ENCODE measurements around the gene PRMT1.

The PRMT1 gene

GRCh38 chr19:49665036-49665350, 12.1 kb upstream of the PRMT1 start:
- H3K4me3 ChIP-seq (ENCODE audit: low read depth, low read length), result peak overlapping the region; percentile 96
- TF ChIP-seq CTCF (IDR thresholded peaks at IDR 0.05; ENCODE audit: low read depth, low read length), result no peak

- no peak for TF ChIP-seq CTCF (IDR thresholded peaks at IDR 0.05; ENCODE audit: low read depth, low read length)
- H3K4me3 ChIP-seq (ENCODE audit: low read depth, low read length), result peak within 1 kb of the TSS; percentile 96
Observed at GRCh38 chr19:49665351-49666119, 11.5 kb upstream of the PRMT1 start, which contains the start of the genes BCL2L12 and IRF3. Gene BCL2L12 (plus strand): TSS chr19:49665933. CDS start chr19:49666693, 760 bp downstream. Gene IRF3 (minus strand): TSS chr19:49665857. CDS start chr19:49664838, 1,019 bp downstream.

GRCh38 chr19:49666120-49666444, 11.0 kb upstream of the PRMT1 start:
- no peak for TF ChIP-seq CTCF (IDR thresholded peaks at IDR 0.05; ENCODE audit: low read depth, low read length)
- H3K4me3 ChIP-seq (ENCODE audit: low read depth, low read length), result peak overlapping the region; percentile 96

GRCh38 chr19:49667473-49667872, 9.6 kb upstream of the PRMT1 start:
- TF ChIP-seq CTCF (IDR thresholded peaks at IDR 0.05; ENCODE audit: low read depth, low read length), result no peak
- H3K4me3 ChIP-seq (ENCODE audit: low read depth, low read length), result no peak overlapping the region

GRCh38 chr19:49669516-49669915, 7.6 kb upstream of the PRMT1 start:
- TF ChIP-seq CTCF (IDR thresholded peaks at IDR 0.05; ENCODE audit: low read depth, low read length), result no peak
- H3K4me3 ChIP-seq (ENCODE audit: low read depth, low read length), result no peak overlapping the region

GRCh38 chr19:49672131-49672919, 4.7 kb upstream of the PRMT1 start:
- TF ChIP-seq CTCF (IDR thresholded peaks at IDR 0.05; ENCODE audit: low read depth, low read length), result peak; percentile 71
- H3K4me3 ChIP-seq (ENCODE audit: low read depth, low read length), result no peak overlapping the region

All from WI38 (cell line).